Activated CD4-positive, CD25-positive, alpha-beta regulatory T cell (primary cell): Measurements from ENCODE around the gene SLC11A2.
"Not testable (repeated sequence)": the region's sequence is repeated elsewhere in the genome, so short reads cannot be mapped to it uniquely, and the experiment has no call there.

Experiments
- DNase-seq, 4 experiments: peaks; one replicate each; lab custom pipeline; 2025; lab: John Stamatoyannopoulos, UW

The SLC11A2 gene

DNA sequence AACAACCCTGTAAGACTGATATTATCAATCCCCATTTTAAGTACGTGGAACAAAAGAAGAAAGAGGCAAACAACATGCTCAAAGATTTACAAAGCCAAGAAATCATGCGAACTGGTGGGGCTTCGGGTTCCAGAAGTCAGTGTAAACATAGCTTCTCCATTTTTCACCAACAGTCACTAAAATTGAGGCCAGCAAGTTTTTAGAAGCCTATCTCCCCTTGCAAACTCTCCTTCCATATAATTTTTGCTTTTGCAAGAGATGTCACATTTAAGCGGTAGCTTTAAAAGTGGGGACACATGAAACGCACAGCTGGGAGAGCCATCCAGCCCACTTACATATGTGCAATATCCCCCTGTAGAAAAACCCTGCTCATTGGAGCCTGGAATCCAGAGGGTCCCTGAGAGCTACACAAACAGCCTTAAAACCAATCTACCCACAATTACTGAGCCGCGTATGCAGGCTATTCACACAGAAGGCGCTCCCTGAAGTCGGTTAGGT lies 797 bp downstream of the SLC11A2 start:
- DNase-seq = no peak

GRCh38 chr12:51023625-51024382 lies 2.4 kb downstream of the SLC11A2 start:
- DNase-seq = no peak

- no peak for DNase-seq
Measured at GRCh38 chr12:51021694-51022093, 4.5 kb downstream of the SLC11A2 start.

DNA sequence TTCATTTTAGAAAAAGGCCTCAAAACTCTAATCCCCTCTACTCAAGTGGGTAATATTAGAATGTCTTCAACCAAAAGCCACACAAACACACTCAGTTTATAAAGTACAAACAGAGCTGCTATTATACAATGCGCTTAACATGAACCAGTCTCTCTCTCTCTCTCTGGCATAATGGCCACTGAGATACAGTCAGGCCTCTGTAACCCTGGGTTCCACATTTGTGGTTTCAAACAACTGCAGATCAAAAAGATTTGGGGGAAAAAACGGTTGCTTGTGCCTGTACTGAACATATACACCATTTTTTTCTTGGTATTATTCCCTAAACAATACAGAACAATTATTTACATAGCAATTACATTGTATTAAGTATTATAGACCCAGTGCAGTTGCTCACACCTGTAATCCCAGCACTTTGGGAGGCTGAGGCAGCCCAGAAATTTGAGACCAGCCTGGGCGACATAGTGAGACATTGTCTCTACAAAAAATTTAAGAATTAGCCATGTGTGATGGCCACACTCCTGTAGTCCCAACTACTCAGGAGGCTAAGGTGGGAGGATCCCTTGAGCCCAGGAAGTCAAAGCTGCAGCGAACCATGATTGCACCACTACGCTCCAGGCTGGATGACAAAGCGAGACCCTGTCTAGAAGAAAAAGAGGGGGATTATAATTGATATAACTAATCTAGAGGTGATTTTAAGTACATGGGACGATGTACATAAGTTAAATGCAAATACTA lies 5.6 kb downstream of the SLC11A2 start:
- no peak for DNase-seq

GRCh38 chr12:51019927-51020326 lies 6.3 kb downstream of the SLC11A2 start:
- DNase-seq = no peak

DNA sequence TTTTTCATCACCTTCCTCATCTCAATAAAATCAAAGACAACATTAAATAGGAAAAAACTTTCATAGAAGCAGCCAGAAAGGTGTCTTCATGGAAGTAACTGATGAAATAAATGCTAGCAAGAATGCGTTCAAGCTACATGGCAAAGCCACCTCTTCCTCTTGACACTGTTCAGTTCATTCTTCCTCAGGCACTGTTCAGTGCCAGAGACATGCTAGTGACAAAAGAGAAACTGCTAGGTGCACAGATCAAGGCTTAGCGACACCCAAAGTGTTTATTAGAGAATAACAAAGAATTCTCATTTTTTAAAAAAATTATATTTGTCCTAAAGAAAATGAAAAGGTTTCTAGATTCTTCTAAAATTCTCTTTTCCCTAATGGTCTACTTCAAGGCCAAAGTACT lies 7.2 kb downstream of the SLC11A2 start:
- DNase-seq = no peak

- DNase-seq = no peak
Measured at GRCh38 chr12:51017452-51017851, 8.7 kb downstream of the SLC11A2 start.

DNA sequence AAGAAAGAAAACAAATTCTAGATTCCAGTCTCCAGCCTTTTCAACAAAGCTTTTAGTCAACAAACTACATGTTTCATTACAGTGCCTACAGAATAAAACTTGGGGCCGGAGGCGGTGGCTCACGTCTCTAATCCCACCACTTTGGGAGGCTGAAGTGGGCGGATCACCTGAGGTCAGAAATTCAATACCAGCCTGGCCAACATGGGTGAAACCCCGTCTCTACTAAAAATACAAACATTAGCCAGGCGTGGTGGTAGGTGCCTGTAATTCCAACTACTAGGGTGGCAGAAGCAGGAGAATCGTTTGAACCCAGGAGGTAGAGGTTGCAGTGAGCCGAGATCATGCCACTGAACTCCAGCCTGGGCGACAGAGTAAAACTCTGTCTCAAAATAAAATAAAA lies 11.7 kb downstream of the SLC11A2 start:
- not testable (repeated sequence) for DNase-seq

DNA sequence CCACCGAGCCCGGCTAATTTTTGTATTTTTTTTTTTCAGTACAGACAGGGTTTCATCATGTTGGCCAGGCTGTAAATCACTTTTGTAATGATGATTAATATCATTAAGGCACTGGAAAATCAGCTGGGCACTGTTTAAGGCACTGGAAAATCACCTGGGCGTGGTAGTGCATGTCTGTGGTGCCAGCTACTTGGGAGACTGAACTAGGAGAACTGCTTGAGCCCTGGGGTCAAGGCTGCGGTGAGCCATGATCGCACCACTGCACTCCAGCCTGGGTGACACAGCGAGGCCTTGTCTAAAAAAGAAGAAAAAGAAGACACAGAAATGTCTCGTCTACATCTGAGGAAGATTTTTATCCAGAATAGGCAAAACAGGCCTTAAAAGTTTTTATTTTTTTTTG lies 12.7 kb downstream of the SLC11A2 start:
- no peak for DNase-seq

- DNase-seq = no peak
Measured at GRCh38 chr12:51012570-51013236, 13.5 kb downstream of the SLC11A2 start.

- DNase-seq = no peak
Measured at GRCh38 chr12:51011955-51012354, 14.2 kb downstream of the SLC11A2 start.

- DNase-seq = peak in 2 of 4 experiments; percentile 20 to 23
Measured at GRCh38 chr12:51009056-51009440, 17.1 kb downstream of the SLC11A2 start.

GRCh38 chr12:51008329-51009055 lies 17.7 kb downstream of the SLC11A2 start:
- DNase-seq = no peak

GRCh38 chr12:51005671-51006070 lies 20.5 kb downstream of the SLC11A2 start:
- DNase-seq = no peak

DNA sequence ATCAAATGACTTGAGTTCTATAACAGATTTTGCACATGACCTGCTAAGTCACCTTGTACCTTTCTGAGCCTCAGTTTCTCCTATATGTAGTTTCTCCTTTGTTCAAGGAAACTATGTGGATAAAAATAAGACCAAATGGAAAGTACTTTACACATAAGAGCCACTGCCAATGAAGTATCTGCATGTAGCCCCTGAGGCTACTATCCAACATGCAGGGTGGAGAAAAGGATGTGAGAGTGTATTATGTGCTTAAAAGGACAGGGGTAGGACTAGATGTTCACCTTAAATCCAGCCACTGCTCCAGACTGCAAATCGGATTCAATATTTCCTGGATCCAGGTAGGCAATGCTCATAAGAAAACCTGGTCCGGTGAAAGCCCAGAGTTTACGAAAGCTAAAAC lies 21.2 kb downstream of the SLC11A2 start:
- DNase-seq = no peak

DNA sequence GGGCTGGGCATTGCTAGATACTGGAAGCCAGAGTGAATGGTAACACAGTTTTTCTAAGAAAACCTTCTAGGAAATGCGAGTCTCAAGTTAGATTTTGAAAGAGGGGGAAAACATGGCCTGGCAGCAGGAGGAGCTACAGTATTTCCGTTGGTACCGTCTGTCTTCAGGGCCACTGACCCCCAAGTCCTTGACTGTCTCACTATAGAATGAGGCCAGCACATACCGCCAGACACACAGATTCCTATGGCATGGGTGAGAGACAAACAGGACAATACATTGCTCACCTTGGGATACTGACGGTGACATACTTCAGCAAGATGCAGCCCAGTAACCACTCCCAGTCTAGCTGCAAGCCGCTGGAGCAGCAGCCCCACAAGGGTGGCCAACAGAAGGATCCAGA lies 21.7 kb downstream of the SLC11A2 start:
- no peak for DNase-seq

DNA sequence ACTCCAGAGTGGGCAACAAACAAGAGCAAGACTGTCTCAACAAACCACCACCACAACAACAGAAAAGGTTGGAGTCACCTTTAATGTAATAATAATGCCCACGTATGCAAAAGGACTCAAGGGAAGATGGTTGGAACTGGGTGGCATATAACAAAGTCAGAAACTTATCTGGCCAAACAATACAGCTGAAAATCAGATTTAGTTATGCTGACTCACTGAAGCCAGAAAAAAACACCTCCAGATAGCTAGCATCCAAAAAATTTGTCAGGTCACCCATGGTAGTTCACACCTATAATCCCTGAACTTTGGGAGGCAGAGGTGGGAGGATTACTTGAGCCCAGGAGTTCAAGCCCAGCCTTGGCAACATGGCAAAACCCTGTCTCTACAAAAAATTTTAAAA lies 24.4 kb downstream of the SLC11A2 start:
- DNase-seq = no peak

DNA sequence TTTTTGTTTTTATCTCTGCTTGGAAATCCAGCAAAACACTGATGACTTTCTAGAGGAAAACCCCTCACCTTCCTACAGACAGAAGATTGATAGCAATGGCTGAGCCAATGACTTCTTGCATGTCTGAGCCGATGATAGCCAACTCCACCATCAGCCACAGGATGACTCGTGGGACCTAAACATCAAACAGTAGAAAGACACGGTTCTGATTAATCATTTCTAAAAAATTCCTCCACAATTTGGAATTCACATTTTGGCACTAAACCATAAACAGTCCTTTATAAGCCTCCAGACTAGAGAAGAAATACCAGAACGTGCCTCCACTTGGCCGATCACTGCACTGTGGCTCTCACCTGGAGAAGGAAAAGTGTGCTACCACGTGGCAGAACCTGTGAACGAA lies 25.9 kb downstream of the SLC11A2 start:
- no peak for DNase-seq

DNA sequence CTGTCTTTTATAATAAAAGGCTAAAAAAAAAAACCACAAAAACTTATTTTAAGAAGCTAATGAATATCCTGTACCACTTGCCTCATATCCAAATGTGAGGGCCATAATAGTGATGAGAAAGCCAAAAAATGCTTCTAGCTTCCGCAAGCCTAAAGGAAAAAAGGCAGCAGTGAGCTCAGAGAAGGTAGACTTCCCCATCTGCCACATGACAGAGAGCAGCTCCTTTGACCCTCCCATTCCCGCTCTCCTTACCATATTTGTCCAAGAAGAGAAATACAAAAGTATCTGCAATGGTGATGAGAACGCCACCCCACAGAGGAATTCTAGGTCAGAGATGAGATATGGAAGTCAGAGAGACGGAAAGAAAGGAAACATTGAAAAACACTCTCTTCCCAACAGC lies 27.1 kb downstream of the SLC11A2 start:
- no peak for DNase-seq

DNA sequence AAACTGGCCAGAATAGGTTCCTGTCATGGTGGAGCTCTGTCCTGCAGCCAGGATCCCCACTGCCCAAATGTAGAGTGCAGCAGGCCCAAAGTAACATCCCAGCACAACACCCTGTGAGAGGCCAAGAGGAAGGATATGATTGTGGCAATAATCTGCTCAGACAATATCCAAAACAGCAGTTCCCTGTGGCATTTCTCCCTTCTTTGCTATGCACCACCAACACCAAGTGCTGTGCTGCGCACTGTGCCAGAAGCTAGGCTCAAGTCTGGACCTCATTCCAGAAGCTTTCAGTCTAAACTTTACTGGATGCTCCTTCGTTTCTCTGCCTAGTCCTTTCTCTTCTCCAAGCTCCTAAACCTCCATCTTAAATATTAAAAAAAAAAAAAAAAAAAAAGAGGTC lies 33.4 kb downstream of the SLC11A2 start:
- DNase-seq = no peak

DNA sequence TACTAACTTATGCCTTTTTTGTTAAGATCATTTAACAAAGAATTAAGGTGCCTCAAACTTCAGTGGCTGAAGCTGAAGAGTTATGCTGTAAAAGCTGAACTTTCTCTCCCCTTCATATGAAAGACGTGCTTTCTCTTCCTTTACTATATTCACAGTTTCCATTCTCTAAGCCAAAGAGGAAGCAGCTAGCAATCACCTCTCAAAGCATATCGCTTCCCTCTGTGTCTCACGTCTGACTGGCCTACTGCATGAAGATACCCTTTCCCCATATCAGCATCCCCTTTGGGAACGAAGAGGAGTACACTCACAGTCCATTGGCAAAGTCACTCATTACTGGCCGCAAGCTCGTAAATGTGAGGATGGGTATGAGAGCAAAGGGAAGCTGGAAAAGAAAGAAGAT lies 34.9 kb downstream of the SLC11A2 start:
- DNase-seq = no peak

DNA sequence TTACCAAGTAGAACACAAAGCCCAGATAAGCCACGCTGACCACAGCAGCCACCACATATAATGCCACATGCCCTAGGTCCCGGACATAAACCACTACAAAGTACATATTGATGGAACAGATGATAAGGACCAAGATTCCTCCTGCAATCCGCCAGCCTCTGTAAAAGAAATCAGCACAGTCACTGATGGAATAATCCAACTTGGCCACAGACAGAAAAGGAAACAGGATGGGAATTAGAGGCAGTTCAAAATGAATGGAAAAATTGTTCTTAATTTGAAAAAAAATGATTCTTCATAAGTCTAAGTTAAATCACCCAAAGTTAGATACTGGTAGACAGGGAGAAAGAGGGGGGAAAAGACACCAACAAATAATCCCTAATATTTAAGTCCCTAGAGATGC lies 35.4 kb downstream of the SLC11A2 start:
- no peak for DNase-seq
